SIG-M5 treated with dmso at 0.1 percent for 504 hours (cell line): ENCODE data around the gene STARD10.

Experiments
- DNase-seq: peaks from one replicate; lab custom pipeline; 2025; ENCODE audit not compliant: unreplicated experiment; lab: John Stamatoyannopoulos, UW

The STARD10 gene

GRCh38 chr11:72712168-72712751 is 81.6 kb downstream of the STARD10 start:
- no peak for DNase-seq

GRCh38 chr11:72711141-72711540 is 82.7 kb downstream of the STARD10 start:
- no peak for DNase-seq

- no peak for DNase-seq
Measured at GRCh38 chr11:72710278-72710677, 83.6 kb downstream of the STARD10 start.

- DNase-seq = no peak
Measured at GRCh38 chr11:72709478-72710238, 84.2 kb downstream of the STARD10 start.

- no peak for DNase-seq
Measured at GRCh38 chr11:72707032-72707431, 86.8 kb downstream of the STARD10 start.

- DNase-seq = no peak
Measured at GRCh38 chr11:72706579-72706978, 87.3 kb downstream of the STARD10 start.

- no peak for DNase-seq
Measured at GRCh38 chr11:72705442-72706365, 88.1 kb downstream of the STARD10 start.

GRCh38 chr11:72704783-72705265 is 89.0 kb downstream of the STARD10 start:
- DNase-seq = no peak
